ENCODE results near the gene TDRD12.

The TDRD12 gene

DNA sequence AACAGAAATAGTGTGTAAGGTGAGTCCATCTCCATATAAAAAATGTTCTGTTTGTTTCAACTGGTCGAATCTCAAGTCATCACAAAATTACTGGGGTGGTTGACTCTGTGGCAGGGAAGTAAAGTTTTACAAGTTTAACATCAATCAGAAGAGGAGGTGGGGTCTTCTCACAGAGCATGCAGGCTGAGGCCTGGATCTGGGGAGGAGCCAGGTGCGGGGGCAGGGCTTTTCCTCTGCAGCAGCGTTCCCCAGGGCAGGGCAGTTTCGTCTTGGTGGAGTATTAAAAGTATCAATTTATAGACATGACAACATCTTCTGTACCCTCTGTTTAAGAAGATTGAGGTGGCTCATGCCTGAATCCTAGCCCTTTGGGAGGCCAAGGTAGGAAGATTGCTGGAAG is 81.2 kb downstream of the TDRD12 start:
- H3K4me3 ChIP-seq (ENCODE audit: low read depth, low read length): no peak overlapping the region

DNA sequence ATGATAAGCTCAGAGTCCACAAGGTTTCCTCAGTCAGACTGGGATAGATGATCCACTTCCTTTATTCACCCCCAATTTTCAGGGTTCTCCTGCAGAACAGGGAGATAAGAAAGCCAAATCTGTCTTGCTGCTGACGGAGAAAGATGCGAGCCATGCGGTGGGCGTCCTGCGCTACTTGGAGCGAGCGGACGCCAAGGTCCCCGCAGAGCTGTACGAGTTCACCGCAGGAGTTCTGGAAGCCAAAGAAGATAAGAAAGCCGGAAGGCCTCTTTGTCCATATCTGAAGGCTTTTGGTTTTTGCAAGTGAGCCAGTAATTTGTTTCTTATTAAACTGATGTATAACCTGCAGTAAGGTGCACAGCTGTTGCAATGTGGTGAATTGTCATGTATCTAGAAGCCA is 83.3 kb downstream of the TDRD12 start:
- H3K4me3 ChIP-seq (ENCODE audit: low read depth, low read length): no peak overlapping the region

DNA sequence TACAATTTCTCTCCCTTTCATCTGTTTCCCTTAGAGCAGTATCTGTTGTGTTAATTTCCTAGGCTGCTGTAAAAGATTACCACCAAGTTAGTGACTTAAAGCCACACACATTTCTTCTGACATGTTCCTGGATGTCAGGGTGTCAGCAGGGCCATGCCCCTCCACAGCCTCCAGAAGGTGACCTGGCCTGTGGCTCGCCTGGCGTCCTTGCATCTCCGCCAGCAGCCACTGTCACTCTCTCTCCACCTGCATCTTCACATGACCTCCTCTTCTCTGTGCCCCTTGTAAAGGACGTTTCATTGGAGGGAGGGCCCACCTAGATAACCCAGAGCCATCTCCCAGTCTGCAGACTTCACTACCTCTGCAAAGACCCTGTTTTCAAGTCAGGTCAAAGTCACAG is 88.7 kb downstream of the TDRD12 start:
- H3K4me3 ChIP-seq (ENCODE audit: low read depth, low read length): no peak overlapping the region

DNA sequence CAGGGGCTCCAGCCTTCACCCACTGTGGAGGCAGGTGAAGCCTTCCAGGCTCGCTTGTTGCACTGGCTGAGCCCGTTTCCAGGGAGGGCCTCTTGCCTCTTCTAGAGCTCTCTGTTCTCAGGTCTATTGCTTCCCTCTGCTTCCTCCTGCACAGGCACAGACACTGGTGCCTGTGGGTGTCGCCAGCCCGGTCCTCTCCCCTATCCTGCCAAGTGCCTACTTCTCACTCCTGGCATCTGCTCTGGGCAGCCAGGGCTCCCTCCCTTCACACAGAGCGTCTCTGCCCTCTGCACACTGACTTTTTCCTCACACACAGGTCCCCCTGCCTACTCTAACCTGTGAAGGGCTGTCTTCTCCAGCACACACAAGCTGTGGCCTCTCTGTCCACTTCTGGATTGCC is 89.7 kb downstream of the TDRD12 start:
- no peak overlapping the region for H3K4me3 ChIP-seq (ENCODE audit: low read depth, low read length)

DNA sequence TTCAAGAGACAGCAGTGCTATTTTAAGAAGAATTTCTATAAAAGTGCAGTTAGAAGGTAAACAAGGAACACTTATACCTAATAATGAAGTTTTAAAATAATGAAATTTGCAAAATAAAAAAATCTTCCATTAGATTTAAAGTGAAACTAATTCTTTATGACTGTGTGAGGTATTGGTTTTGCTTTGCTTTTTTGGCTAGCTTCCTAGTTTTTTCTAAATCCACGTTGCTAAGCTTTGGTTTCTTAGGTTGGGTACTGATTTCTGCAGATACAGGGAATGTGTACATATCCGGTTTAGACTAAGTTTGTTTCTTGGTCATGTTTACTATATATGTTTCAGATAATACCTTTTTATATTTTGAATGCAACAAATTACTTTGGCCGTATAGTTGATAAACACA is 90.2 kb downstream of the TDRD12 start:
- H3K4me3 ChIP-seq (ENCODE audit: low read depth, low read length): no peak overlapping the region

DNA sequence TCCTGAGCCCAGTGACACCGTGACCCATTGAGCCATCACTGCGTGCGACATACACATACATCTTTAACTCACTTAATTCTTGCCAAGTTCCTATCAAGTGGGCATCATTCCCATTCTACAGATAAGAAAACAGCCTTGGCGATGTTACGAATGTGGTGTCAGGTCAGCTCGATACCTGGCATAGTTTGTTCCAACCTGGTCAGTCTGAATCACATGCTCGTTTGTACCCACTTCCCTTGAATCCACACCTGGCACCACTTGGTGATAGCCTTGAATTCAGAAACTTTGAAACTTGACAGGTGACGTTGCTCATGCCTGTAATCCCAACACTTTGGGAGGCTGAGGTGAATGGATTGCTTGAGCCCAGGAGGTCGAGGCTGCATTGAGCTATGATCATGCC is 90.9 kb downstream of the TDRD12 start:
- H3K4me3 ChIP-seq (ENCODE audit: low read depth, low read length): no peak overlapping the region

DNA sequence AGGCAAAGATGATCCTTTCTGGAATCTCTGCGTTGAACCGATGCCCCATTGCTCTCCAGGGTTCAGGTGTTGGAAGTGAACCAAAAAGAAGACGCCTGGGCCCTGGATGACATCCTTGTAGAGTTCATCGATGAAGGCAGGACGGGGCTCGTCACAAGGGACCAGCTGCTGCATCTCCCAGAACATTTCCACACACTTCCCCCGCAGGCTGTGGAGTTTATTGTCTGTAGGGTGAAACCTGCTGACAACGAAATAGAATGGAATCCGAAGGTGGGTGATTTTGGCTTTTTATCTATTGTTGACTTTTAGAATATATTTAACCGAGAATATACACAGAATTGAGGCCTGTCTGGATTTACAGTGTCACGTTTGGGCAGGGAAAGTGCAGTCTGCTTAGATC is 91.6 kb downstream of the TDRD12 start:
- H3K4me3 ChIP-seq (ENCODE audit: low read depth, low read length): no peak overlapping the region

DNA sequence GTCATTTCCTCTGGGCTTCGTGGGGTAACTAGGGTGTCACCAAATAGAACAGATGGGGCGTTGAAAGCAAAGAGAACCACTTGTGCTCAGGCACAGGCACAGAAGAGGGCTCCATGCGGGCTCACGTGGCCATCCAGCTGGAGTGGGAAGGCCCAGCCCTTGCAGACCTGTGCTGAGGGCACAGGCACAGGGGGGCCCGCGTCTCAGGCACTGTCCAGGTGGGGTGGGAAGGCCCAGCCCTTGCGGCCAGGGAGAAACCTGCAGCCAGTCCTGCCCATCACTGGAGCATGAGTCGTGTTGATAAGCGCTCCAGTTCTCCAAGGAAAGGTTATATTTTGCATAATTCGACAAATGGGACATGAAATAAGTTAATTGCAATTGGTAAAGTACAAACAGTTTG is 92.5 kb downstream of the TDRD12 start:
- H3K4me3 ChIP-seq (ENCODE audit: low read depth, low read length): no peak overlapping the region

DNA sequence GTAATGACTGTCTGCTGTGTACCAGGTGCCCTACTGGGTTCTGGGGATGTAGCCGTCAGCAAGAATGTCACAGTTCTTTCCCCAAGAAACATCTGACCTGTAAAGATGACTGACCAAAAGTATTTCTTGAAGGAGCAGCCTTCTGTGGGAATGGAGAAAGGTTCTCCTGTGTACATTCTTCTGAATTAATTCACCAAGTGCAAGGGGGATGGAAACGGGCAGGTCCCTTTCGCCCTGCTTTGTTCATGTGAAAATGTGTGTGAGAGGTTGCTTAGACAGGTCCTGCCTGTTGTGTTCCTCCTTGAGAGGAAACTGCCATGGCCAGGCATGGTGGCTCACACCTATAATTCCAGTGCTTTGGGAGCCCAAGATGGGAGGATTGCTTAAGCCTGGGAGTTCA is 93.0 kb downstream of the TDRD12 start:
- no peak overlapping the region for H3K4me3 ChIP-seq (ENCODE audit: low read depth, low read length)

DNA sequence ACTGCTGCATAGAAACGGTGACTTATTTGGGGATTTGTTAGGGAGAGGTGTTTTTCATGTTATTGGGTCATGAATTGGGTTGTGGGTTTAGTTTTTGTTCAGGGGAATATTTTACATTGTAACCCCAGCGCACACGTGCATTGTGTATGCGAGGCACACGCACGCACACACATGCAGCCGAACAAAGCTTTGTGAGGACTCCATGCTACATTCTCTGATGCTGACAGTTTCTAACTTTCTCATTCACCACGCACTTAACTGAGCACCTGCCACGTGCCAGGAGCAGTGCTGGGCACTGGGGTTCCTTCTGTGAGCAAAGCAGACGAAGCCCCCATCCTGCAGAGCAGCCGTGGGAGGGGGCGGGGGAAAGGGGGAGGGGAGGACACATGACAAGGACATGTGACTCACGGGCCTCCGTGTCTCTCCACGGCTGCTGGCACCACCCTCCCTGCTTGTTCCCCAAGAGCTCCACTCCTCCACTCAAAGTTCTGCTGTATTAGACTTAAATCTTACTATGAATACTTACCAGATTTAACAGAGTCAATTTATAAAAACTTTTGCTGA is 94.4 kb downstream of the TDRD12 start:
- no peak overlapping the region for H3K4me3 ChIP-seq (ENCODE audit: low read depth, low read length)

DNA sequence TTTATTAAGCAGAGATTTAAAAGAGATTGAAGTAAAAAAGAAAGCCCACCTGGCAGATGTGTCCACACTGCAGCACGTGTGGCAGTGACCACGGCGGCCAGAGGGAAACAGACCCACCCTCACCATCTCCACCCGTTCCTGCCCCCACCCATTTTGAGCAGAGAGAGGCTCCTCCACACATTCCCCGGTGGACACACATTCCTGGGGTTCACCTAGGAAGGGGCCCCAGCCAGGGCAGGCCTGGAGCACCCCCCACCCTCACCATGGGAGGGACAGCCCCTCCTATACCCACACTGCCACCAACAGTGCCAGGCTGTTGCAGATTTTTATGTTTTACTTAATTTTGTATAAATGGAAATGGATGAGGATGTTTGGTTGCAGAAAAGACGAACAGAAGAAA is 95.1 kb downstream of the TDRD12 start:
- no peak overlapping the region for H3K4me3 ChIP-seq (ENCODE audit: low read depth, low read length)

DNA sequence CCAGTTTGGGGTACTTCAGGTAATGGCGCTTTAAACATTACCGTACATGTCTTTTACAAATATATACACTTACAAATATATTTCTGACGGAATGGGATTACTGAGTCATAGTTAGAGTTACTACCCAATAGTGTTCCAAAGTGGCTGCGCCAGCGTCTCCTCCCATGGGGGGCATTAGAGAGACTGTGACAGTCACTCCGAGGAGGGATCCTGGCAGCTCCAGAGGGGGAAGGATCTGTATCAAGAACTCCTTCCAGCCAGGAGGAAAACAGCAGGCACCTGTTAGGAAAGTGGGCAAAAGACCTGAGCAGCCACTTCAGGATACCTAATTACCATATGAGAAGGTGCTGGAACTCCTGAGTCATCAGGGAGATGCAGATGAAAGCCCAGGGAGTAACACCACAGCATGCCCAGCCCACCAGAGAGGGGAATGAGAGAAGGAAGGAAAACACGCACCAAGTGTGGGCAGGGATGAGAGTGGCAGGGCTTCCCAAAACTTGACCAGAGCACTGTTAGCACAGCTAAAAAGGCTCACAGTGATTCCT is 97.1 kb downstream of the TDRD12 start:
- H3K4me3 ChIP-seq (ENCODE audit: low read depth, low read length): no peak overlapping the region

DNA sequence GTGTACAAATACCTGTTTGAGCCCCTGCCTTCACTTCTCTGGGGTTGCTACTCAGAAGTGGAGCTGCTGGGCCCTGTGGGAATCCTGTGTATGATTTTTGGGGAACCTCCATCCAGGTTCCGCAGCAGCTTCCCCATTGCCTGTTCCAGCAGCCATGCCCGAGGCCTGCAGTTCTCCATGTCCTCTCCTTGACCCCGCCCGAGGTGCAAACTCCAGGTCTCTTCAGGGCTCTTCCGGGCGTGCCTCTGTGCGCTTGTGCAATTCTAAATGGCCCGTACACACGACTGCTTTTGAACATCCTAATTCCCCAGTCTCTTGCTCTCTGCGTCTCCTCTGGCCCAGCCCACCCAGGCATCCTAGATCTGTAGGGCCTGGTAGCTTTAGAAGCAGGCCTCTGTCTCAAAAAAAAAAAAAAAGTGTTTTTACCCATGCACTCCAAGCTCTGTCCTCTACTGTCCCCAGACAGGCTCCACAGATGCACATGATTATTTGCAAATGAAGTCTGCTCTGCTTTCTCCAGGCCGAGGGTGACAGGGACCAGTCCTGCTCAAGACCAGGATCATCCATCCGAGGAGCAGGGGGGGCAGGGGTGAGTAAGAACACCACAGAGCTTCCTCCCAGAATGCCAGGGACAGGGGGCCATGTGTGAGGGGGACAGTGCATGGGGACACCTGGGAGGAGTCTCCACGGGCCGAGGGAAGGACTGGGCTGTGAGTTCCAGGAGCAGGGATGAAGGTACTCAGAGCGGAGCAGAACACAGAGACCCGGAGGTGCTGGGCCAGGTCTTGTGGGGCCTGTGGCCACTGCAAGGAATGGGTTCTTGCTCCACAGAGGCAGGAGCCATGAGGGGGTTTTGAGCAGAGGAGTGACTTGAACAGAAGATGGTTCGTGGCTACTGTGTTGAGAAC is 98.3 kb downstream of the TDRD12 start:
- no peak overlapping the region for H3K4me3 ChIP-seq (ENCODE audit: low read depth, low read length)

DNA sequence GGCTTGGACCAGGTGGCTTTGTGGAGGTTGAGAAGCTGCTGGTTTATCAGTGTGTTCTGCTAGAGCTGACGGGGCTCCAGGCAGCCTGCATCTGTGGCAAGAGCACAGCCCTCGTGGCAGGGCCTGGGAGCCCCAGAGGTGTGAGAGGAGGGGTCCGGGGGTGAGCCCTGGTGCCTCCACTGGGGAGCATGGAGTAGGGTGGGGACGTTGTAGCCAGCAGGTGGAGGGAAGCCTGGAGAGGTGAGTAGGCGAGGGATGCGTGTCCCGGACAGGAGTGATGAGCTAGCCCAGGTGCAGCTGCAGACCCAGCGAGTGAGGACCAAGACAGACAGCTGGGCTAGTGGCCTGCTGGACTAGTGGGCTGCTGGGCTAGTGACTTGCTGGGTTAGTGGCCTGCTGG is 99.0 kb downstream of the TDRD12 start:
- H3K4me3 ChIP-seq (ENCODE audit: low read depth, low read length): no peak overlapping the region

DNA sequence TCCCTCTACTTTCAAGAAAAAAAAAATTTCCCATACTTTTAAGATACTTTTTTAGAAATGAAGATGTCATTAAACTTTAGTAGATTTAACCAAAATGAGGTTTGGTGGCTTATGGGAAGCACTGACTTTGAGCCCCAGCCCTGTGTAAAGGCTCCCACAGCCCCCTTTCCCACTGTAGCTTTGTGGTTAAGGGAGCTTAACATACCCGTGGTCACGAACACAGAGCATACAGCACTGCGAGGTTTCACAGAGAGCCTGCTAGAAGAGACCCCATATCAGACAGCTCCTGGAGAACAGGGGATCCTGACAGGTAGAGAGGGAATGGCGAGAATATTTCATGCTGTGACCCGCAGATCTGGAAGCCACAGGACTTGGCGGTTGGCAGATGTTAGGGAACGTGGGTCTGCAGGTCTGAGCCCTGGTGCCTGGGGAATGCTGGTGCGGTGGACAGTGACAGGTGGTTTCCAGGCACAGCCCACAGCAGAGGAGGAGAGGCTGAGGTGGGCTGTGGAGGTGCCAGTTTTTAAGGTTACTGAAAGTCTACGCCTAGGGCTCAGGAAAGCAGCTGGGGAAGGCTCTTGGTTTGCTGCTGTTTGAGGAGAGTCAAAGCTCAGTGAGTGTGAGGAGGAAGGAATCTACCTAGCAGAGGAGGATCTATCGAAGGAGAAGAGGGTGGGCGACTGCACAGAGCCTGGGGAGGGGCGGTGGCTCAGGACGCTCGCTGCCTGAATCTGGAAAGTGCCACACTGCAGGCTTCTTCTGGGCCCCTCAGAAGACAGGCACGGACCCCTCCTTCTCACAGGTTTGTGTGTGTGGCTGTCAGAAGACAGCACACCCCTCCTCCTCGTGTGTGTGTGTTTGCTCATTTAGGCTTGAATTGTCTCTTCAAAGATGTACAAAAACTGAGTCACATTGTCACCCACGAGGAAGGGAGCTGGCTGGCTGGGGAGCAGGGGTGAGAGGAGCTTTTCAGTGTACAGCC is 100.1 kb downstream of the TDRD12 start:
- H3K4me3 ChIP-seq (ENCODE audit: low read depth, low read length): no peak overlapping the region

DNA sequence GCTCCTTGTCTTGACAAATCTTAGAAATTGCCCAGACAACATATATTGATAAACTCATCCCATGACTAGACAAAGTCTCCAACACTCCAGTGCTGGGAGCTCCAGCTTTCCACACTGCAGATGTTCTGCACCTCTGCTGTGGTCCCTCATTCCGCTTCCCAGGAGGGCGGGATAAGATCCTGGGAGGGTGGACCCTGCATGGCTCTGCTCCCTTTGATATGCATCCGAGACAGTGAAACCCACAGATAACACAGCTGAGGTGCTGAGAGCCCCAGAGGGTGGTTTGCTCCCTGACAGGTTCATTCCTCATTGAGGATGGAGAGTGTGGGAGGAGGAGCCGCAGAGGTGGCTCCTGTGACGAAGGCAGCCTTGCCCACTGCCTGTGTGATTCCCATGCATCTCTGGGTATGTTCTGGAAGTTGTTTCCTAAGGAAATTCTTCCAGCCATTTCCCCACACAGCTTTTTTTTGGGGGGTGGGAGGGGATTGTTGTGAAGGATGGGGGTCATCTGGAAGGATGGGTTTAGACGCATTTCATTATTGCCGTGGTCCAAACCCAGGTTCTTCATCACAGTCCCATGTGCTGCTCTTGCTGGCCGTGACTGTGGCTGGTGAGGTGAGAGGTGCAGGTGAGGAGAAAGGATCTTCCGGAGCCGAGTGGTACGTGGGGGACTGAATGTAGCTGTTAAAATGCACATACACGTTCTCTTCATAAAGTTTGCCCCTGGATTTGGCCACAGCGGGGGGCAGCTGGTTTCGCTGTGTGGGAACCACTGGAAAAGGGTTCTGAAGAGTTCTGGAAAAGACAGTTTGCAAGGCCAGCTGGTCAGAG is 103.6 kb downstream of the TDRD12 start:
- no peak overlapping the region for H3K4me3 ChIP-seq (ENCODE audit: low read depth, low read length)

DNA sequence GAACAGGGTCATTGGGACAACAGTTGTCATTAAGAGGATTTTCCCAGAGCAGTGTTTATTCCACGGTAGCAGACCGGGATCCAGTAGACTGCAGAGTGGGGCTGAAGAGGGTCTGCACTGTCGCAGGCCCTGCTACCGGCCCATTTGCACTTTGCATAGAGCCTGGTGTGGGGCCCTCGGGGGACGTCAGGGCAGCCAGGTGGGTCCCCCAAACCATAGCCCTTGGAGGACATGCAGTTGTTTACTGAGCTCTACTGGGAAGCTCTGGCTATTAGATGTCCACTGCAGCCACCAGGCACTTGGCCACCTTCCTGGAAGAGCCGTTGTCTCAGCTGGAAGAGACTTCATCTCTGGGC is 104.2 kb downstream of the TDRD12 start:
- H3K4me3 ChIP-seq (ENCODE audit: low read depth, low read length): no peak overlapping the region

DNA sequence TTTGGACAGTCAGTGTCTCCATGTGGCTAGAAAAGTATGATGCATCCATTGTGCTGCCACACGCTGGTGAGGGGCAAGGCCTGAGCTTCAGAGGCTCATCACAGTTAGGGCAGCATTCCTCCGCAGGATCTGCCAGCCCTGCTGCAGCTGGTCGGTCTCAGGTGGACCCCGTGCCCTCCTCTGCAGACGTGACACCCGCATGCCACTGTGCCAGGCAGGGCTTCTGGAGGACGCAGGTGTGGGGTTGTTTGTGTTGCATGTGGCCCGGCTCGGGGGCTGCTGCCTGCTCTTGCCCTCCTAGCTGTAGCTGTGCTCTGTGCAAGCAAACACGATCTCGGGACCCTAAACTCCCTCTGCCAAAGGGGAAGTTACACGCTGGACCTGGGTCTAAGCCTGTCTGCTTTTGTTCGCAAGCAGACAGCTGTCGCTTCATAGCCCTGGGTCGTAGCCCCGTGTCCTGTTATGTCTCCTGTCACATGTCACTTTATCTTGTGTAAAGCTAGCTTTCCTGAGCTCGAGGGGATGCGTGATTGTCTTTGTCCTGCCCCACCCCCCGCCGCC is 104.7 kb downstream of the TDRD12 start:
- H3K4me3 ChIP-seq (ENCODE audit: low read depth, low read length): no peak overlapping the region

DNA sequence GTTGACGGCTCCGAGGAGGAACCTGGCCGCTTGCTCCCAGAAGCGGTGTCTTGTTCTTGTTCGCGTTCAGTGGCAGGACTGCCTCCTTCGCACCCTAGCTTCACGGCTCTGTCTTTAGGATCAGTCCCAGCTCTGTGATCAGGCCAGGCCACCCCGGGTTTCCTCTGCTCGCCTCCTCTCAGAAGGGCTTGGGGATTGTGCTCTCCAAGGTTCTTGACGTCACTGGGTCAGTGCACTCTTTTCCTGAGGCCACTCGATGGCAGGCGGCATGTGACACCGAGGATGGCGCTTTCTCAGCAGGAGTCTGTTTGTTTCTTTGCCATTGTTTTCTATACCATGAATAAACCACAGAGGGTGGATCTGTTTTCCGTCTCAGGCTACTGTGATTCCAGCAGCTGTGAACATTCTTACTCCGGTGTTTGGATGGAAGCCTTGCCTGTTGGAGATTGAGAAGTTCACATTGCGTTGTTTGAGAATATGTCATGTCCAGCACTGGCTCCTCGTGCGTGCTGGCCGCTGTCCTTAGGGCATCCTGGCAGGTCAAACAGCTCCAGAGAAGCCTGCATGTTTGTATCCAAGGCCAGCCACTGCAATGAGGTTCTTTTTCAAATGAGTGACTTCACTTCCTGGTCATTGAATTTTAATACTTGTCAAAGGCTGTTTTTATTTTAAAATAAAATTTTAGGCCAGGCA is 105.5 kb downstream of the TDRD12 start:
- H3K4me3 ChIP-seq (ENCODE audit: low read depth, low read length): no peak overlapping the region

DNA sequence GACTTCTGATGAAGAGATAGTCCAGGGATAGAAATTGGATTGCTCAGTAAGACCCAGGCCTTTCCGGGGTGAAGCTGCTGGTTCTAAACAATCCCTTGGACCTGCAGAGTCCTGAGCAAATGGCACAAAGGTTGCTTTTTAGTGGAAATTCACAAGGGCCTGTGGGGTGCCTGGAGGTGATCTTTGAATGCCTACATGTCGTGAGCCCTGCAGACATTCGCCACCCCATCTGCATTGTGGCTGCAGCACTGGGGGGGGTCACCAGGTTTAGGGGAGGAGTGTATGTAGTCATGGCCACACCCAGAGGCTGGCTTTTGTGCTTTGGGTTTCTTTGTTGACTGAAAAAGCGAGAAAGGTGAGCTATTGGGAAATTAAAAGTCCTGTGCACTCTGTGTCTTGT is 108.6 kb downstream of the TDRD12 start:
- H3K4me3 ChIP-seq (ENCODE audit: low read depth, low read length): no peak overlapping the region

Data from iPS-11a (cell line).